Loucy (cell line): ENCODE measurements around the gene EAF2.

Experiments
- EZH2phosphoT487 ChIP-seq: fragments of 200-600 bp; IDR thresholded peaks from 2 replicates; pipeline ENCODE4 v1.6.1; 2018; ENCODE audit warnings: antibody characterized with exemption, mild to moderate bottlenecking, moderate library complexity, borderline replicate concordance
- TF ChIP-seq, protein P1 (sequence below): fragments of 200-600 bp; sonication (generic); conservative IDR thresholded peaks from 2 replicates; pipeline ENCODE4 v1.5.1; 2014; ENCODE audit warnings: mild to moderate bottlenecking, antibody characterized with exemption, low read length

DNA sequence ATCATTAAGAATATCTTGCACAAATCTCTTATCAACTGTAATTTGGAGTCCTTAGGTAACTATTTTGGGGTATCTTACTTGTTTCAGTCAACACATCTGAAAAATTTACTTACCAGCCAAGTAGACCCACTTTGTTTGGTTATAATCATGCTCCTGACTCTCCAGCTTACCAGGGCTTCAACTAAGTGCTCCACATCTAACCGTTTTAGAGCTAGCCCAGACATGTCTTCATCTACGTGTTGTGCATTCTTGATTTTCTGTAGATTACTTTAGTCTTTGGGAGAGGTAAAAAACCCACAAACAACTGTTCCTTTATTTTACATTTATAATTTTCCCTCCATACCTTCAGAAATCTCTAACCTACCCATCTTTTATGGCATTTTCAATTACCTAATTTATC lies 17.2 kb downstream of the EAF2 start:
- TF ChIP-seq, protein P1, sequence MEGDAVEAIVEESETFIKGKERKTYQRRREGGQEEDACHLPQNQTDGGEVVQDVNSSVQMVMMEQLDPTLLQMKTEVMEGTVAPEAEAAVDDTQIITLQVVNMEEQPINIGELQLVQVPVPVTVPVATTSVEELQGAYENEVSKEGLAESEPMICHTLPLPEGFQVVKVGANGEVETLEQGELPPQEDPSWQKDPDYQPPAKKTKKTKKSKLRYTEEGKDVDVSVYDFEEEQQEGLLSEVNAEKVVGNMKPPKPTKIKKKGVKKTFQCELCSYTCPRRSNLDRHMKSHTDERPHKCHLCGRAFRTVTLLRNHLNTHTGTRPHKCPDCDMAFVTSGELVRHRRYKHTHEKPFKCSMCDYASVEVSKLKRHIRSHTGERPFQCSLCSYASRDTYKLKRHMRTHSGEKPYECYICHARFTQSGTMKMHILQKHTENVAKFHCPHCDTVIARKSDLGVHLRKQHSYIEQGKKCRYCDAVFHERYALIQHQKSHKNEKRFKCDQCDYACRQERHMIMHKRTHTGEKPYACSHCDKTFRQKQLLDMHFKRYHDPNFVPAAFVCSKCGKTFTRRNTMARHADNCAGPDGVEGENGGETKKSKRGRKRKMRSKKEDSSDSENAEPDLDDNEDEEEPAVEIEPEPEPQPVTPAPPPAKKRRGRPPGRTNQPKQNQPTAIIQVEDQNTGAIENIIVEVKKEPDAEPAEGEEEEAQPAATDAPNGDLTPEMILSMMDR, result peak; percentile 21; the same call in 1 of the 2 replicates
- TF ChIP-seq EZH2phosphoT487, result no peak
